22Rv1 (cell line): ENCODE measurements around the gene MYO1C.

ENCODE experiments used
- H3K27ac ChIP-seq: fragments of 450-650 bp; 2 replicates; pipeline ENCODE4 v1.5.1; 2017
- ZFX ChIP-seq: fragments of 450-650 bp; IDR thresholded peaks from 2 replicates; pipeline ENCODE4 v1.6.1; 2017; ENCODE audit warnings: antibody characterized with exemption, borderline replicate concordance
- TF ChIP-seq, protein P1 (sequence below): fragments of 450-650 bp; IDR thresholded peaks from 2 replicates; pipeline ENCODE4 v1.5.1; 2017; ENCODE audit warnings: mild to moderate bottlenecking

The MYO1C gene

DNA sequence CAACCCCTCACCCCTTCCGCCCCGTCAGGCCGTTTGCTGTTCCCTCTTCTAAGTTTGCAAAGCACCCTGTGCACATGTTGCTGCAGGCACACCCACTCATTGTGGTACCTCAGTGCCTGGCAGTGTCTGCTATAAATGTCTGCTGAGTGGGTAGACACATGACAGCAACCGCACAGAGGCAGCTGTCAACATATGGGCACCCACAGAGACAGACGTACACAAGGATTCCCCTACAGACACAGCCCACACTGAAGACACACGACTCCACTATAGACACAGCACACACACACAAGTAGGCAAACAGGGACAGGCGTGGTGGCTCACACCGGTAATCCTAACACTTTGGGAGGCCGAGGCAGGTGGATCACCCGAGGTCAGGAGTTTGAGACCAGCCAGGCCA is 18.6 kb downstream of the MYO1C start:
- TF ChIP-seq ZFX, result no peak
- TF ChIP-seq, protein P1, sequence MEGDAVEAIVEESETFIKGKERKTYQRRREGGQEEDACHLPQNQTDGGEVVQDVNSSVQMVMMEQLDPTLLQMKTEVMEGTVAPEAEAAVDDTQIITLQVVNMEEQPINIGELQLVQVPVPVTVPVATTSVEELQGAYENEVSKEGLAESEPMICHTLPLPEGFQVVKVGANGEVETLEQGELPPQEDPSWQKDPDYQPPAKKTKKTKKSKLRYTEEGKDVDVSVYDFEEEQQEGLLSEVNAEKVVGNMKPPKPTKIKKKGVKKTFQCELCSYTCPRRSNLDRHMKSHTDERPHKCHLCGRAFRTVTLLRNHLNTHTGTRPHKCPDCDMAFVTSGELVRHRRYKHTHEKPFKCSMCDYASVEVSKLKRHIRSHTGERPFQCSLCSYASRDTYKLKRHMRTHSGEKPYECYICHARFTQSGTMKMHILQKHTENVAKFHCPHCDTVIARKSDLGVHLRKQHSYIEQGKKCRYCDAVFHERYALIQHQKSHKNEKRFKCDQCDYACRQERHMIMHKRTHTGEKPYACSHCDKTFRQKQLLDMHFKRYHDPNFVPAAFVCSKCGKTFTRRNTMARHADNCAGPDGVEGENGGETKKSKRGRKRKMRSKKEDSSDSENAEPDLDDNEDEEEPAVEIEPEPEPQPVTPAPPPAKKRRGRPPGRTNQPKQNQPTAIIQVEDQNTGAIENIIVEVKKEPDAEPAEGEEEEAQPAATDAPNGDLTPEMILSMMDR, result no peak
- no peak overlapping the region for H3K27ac ChIP-seq

GRCh38 chr17:1473170-1473569 is 19.3 kb downstream of the MYO1C start:
- no peak overlapping the region for H3K27ac ChIP-seq
- no peak for TF ChIP-seq ZFX
- TF ChIP-seq, protein P1, result no peak

GRCh38 chr17:1471911-1472821 is 20.3 kb downstream of the MYO1C start:
- TF ChIP-seq, protein P1, result no peak
- TF ChIP-seq ZFX, result no peak
- no peak overlapping the region for H3K27ac ChIP-seq

- TF ChIP-seq ZFX, result no peak
- TF ChIP-seq, protein P1, result no peak
These were observed 21.0 kb downstream of the MYO1C start for GRCh38 chr17:1471490-1471889.

DNA sequence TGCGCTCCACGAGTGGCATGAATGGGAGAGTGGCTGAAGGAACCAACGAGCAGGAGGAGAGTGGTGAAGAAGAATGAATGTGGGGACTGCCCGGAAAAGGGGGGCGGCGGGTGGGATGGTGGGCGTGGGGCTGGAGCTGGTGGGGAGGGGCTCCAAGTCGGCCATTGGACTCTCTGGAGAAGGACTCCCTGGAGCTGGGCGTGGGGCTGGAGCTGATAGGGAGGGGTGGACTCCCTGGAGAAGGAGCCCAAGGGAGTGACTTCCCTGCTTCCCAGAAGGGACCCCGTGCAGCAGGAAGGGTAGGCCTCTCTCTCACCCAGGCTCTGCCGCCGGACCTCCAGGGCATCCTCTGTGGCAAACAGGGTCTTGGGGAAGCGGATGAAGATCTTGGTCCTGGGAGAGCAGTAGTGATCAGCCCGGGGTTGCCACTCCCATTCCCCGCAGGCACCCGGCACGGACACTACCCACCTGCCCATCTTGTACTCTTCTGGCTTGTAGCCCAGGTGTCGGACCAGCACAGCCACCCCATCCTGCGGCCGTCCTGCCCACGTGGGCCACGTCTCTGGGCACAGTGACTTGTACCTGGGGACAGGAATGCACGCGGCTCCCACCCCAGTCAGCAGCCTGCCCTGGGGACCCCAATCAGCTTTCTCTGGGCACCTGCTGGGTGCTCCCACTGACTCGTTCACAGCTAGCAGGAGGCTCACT is 21.6 kb downstream of the MYO1C start:
- H3K27ac ChIP-seq, result no peak overlapping the region
- TF ChIP-seq ZFX, result no peak
- TF ChIP-seq, protein P1, result no peak

More at GRCh38 chr17:1471490-1471889, 21.0 kb downstream of the MYO1C start:
- H3K27ac ChIP-seq, result no peak overlapping the region

DNA sequence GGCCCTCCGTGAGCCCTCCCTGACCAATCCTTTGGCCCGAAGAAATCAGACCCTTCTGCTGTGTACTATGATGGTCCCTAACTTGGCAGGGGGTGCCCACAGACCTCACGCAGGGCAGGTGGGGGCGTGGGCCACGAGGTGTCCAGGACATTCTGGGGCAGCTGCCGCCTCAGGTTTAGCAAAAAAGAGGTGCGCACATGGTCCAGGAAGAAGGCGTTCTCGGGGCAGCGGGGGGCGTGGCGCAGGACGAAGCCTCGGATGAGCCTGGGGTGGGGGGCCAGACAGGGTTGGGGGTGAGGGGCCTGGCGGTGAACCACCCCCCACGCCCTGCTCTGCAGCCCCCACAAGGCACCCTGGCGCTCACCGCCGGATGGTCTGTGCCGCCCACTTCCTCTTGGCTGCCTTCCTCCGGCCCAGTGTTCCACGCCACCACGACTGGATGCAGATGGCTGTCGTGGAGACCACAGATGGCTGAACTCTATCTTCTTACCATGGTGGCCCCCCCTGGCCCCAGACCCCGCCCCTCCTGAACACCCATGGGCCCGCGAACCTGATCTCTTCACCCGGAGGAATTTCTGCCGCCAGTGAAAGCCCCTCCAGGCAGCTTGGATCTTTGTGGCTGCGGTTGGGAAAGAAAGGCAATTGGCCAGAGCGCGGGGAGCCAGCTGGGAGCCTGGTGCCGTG is 22.3 kb downstream of the MYO1C start:
- TF ChIP-seq, protein P1, result no peak
- TF ChIP-seq ZFX, result no peak

More for the DNA sequence above, 22.3 kb downstream of the MYO1C start:
- H3K27ac ChIP-seq, result no peak overlapping the region
